GM23338 (cell line): Measurements from ENCODE around the gene GLRA1. TPM values are rescaled to one million over a fixed set of nuclear protein-coding genes. Genes with fewer than 3 reads are reported as not detected.

Experiments
- ATAC-seq: fragments of 200-7000 bp; cut with Tn5 transposase; 3 replicates; pipeline ENCODE4 v1.9.1; 2020
- DNase-seq: peaks from one replicate; pipeline ENCODE4 v3.0.0-alpha.2; 2015; ENCODE audit warnings: low spot score
- H2AFZ ChIP-seq: fragments of 200-600 bp; sonication (generic); 2 replicates; pipeline ENCODE4 v1.8.0; 2016; ENCODE audit warnings: antibody characterized with exemption, mild to moderate bottlenecking, moderate library complexity
- H3F3A ChIP-seq: fragments of 200-600 bp; sonication (generic); replicated peaks from 2 replicates; pipeline ENCODE4 v1.8.0; 2017; ENCODE audit warnings: antibody characterized with exemption, mixed run types, low read depth
- H3K27ac ChIP-seq: fragments of 200-600 bp; sonication (generic); 2 replicates; pipeline ENCODE4 v1.6.1; 2016; ENCODE audit warnings: low read depth
- H3K27me3 ChIP-seq: fragments of 200-600 bp; sonication (generic); 2 replicates; pipeline ENCODE4 v1.8.0; 2016; ENCODE audit warnings: mild to moderate bottlenecking, mixed run types, moderate library complexity; ENCODE audit not compliant: insufficient read depth
- H3K36me3 ChIP-seq: fragments of 200-600 bp; sonication (generic); 2 replicates; pipeline ENCODE4 v1.8.0; 2016; ENCODE audit warnings: mild to moderate bottlenecking; ENCODE audit not compliant: insufficient read depth
- H3K4me1 ChIP-seq: fragments of 200-600 bp; sonication (generic); 2 replicates; pipeline ENCODE4 v1.8.0; 2016; ENCODE audit warnings: mild to moderate bottlenecking, moderate library complexity; ENCODE audit not compliant: insufficient read depth
- H3K4me2 ChIP-seq: fragments of 200-600 bp; sonication (generic); 2 replicates; pipeline ENCODE4 v1.7.1; 2017; ENCODE audit warnings: mixed run types
- H3K4me3 ChIP-seq: fragments of 200-600 bp; sonication (generic); 2 replicates; pipeline ENCODE4 v1.6.1; 2016; ENCODE audit warnings: mixed run types
- H3K79me2 ChIP-seq: fragments of 200-600 bp; sonication (generic); replicated peaks from 2 replicates; pipeline ENCODE4 v1.8.0; 2017; ENCODE audit warnings: mild to moderate bottlenecking; ENCODE audit not compliant: insufficient read depth
- H3K9me2 ChIP-seq: fragments of 200-600 bp; sonication (generic); 2 replicates; pipeline ENCODE4 v1.8.0; 2017; ENCODE audit not compliant: insufficient read depth
- H4K20me1 ChIP-seq: fragments of 200-600 bp; sonication (generic); replicated peaks from 2 replicates; pipeline ENCODE4 v1.8.0; 2017; ENCODE audit warnings: mild to moderate bottlenecking; ENCODE audit not compliant: insufficient read depth
- H3K27ac Mint-ChIP-seq: 2 replicates; pipeline ENCODE4 v1.8.0; 2020; ENCODE audit warnings: inconsistent platforms, mild to moderate bottlenecking, moderate library complexity, mixed read lengths
- H3K27me3 Mint-ChIP-seq: 3 replicates; pipeline ENCODE4 v1.8.0; 2022; ENCODE audit warnings: low read depth, mild to moderate bottlenecking, moderate library complexity, mixed read lengths, inconsistent platforms; ENCODE audit not compliant: insufficient read depth, poor library complexity
- H3K36me3 Mint-ChIP-seq: 3 replicates; pipeline ENCODE4 v1.8.0; 2021; ENCODE audit warnings: low read depth, mild to moderate bottlenecking, inconsistent platforms, moderate library complexity, mixed read lengths
- H3K4me1 Mint-ChIP-seq: 3 replicates; pipeline ENCODE4 v1.8.0; 2020; ENCODE audit warnings: mild to moderate bottlenecking, inconsistent platforms, mixed read lengths
- H3K4me3 Mint-ChIP-seq: 3 replicates; pipeline ENCODE4 v1.8.0; 2021; ENCODE audit warnings: moderate library complexity, mild to moderate bottlenecking, inconsistent platforms, mixed read lengths
- H3K9me3 Mint-ChIP-seq: 3 replicates; pipeline ENCODE4 v1.8.0; 2020; ENCODE audit warnings: moderate library complexity, mild to moderate bottlenecking, inconsistent platforms, mixed read lengths
- CREB1 ChIP-seq: fragments of 250-450 bp; sonication (Bioruptor Pico); IDR thresholded peaks from 2 replicates; pipeline ENCODE4 v1.5.0; 2020; ENCODE audit warnings: low read depth, mild to moderate bottlenecking, moderate library complexity
- CTCF ChIP-seq, 2 experiments: fragments of 200-600 bp in 1 of 2; sonication (generic) in 1 of 2; conservative IDR thresholded peaks; 2 replicates each; pipeline versions ENCODE4 v1.5.1 to v1.6.1; 2016 to 2017; ENCODE audit warnings: antibody characterized with exemption in 2 of 2, low read depth in 2 of 2, mild to moderate bottlenecking in 2 of 2, moderate library complexity in 1 of 2
- ETS1 ChIP-seq: IDR thresholded peaks from 2 replicates; pipeline ENCODE4 v1.6.1; 2016; ENCODE audit warnings: antibody characterized with exemption
- REST ChIP-seq: IDR thresholded peaks from one replicate; pipeline ENCODE4 v1.6.1; 2018; ENCODE audit warnings: antibody characterized with exemption; ENCODE audit not compliant: unreplicated experiment
- ZNF331 ChIP-seq: fragments of 250-450 bp; sonication (Bioruptor Pico); IDR thresholded peaks from 2 replicates; pipeline ENCODE4 v1.5.0; 2020; ENCODE audit warnings: low read depth, mild to moderate bottlenecking, moderate library complexity
- ZNF462 ChIP-seq: fragments of 250-450 bp; sonication (Bioruptor Pico); IDR thresholded peaks from 2 replicates; pipeline ENCODE4 v1.5.0; 2020; ENCODE audit warnings: mild to moderate bottlenecking, moderate library complexity
- polyA plus RNA-seq: library from polyadenylated mRNA; unstranded; fragments of >200 nt; fragmentation: Nextera tagmentation; extraction: Ambion mirVana; gene quantifications from 2 replicates; pipeline ENCODE4 v1.2.1, GENCODE V29; 2016
- total RNA-seq: library from RNA; depleted of rRNA; stranded (reverse); fragments of >200 nt; shearing (Covaris generic); gene quantifications from 2 replicates; pipeline ENCODE4 v1.2.3, GENCODE V29; 2014

Gene GLRA1
- total and polyA plus RNA-seq, 2 experiments from 2014 or later, result not detected

GRCh38 chr5:151863566-151863965, 61.1 kb downstream of the GLRA1 start:
- no peaks in the 10 kb centered on the region for H3F3A ChIP-seq
- H3K27me3 Mint-ChIP-seq, result no peaks in the 10 kb centered on the region
- no peaks in the 10 kb centered on the region for H3K9me2 ChIP-seq
- no peak overlapping the region for H3K27ac ChIP-seq
- H3K27me3 ChIP-seq, result no peaks in the 10 kb centered on the region
- H3K4me3 Mint-ChIP-seq, result no peak overlapping the region
- H3K4me2 ChIP-seq, result no peak overlapping the region
- no peaks in the 10 kb centered on the region for H3K4me1 Mint-ChIP-seq
- H3K79me2 ChIP-seq, result no peaks in the 10 kb centered on the region
- H2AFZ ChIP-seq, result no peak overlapping the region
- H3K36me3 ChIP-seq, result no peaks in the 10 kb centered on the region
- H4K20me1 ChIP-seq, result no peaks in the 10 kb centered on the region
- TF ChIP-seq ZNF331 (CRISPR knock-in tag) (no peak), CTCF (conservative IDR thresholded peaks at IDR 0.05; ENCODE audit: low read depth in 2 of 2) (no peak), ZNF462 (no peak), ETS1 (no peak), CREB1 (CRISPR knock-in tag) (no peak), REST (no peak)
- H3K9me3 Mint-ChIP-seq, result no peaks in the 10 kb centered on the region
- ATAC-seq, result no peak
- no peak for DNase-seq
- no peaks in the 10 kb centered on the region; the same call in 2 of the 3 replicates for H3K36me3 Mint-ChIP-seq
- H3K4me1 ChIP-seq, result no peaks in the 10 kb centered on the region
- H3K27ac Mint-ChIP-seq, result no peak overlapping the region
- H3K4me3 ChIP-seq, result no peak overlapping the region
